Astrocyte (in vitro differentiated cells and primary cell): ENCODE data around the gene CHP1. TPM values are rescaled to one million over a fixed set of nuclear protein-coding genes. Genes with fewer than 3 reads are reported as not detected.

Experiments used
- DNase-seq: peaks from one replicate; pipeline ENCODE4 v3.0.0-alpha.2; 2010; ENCODE audit warnings: low read depth
- FAIRE-seq: peaks from 2 replicates; lab custom pipeline; 2011; peaks lifted over from hg19 to GRCh38; lab: Jason Lieb, UNC
- H2AFZ ChIP-seq: 2 replicates; pipeline ENCODE4 v1.6.0; 2012; ENCODE audit warnings: low read depth, low read length, inconsistent platforms
- H3K27ac ChIP-seq: 2 replicates; pipeline ENCODE4 v1.5.1; 2011; ENCODE audit warnings: low read depth, low read length, inconsistent platforms
- H3K27me3 ChIP-seq: 2 replicates; pipeline ENCODE4 v1.6.0; 2011; ENCODE audit warnings: low read length, inconsistent platforms; ENCODE audit not compliant: insufficient read depth
- H3K36me3 ChIP-seq: 2 replicates; pipeline ENCODE4 v1.5.1; 2011; ENCODE audit warnings: low read length, inconsistent platforms; ENCODE audit not compliant: insufficient read depth
- H3K4me1 ChIP-seq: 2 replicates; pipeline ENCODE4 v1.5.1; 2011; ENCODE audit warnings: low read length, inconsistent platforms; ENCODE audit not compliant: insufficient read depth
- H3K4me2 ChIP-seq: 2 replicates; pipeline ENCODE4 v1.6.0; 2012; ENCODE audit warnings: low read length, inconsistent platforms
- H3K4me3 ChIP-seq: 2 replicates; pipeline ENCODE4 v1.5.1; 2011; ENCODE audit warnings: low read depth, mild to moderate bottlenecking, low read length, inconsistent platforms; ENCODE audit not compliant: insufficient read depth
- H3K79me2 ChIP-seq: 2 replicates; pipeline ENCODE4 v1.6.0; 2012; ENCODE audit warnings: mild to moderate bottlenecking, low read length, inconsistent platforms; ENCODE audit not compliant: insufficient read depth
- H3K9ac ChIP-seq: 2 replicates; pipeline ENCODE4 v1.6.0; 2012; ENCODE audit warnings: mild to moderate bottlenecking, low read length, inconsistent platforms
- H3K9me3 ChIP-seq: 2 replicates; pipeline ENCODE4 v1.5.1; 2012; ENCODE audit warnings: low read depth, mild to moderate bottlenecking, low read length, inconsistent platforms; ENCODE audit not compliant: insufficient read depth
- H4K20me1 ChIP-seq: 2 replicates; pipeline ENCODE4 v1.6.0; 2012; ENCODE audit warnings: low read length, inconsistent platforms; ENCODE audit not compliant: insufficient read depth
- H3K27ac Mint-ChIP-seq: one replicate; pipeline ENCODE4 v1.8.0; 2021; ENCODE audit warnings: mild to moderate bottlenecking, mixed read lengths; ENCODE audit not compliant: unreplicated experiment
- H3K27me3 Mint-ChIP-seq: one replicate; pipeline ENCODE4 v1.8.0; 2021; ENCODE audit warnings: low read depth, mixed read lengths; ENCODE audit not compliant: unreplicated experiment
- H3K36me3 Mint-ChIP-seq: one replicate; pipeline ENCODE4 v1.8.0; 2021; ENCODE audit warnings: low read depth, mixed read lengths; ENCODE audit not compliant: unreplicated experiment
- H3K4me1 Mint-ChIP-seq: one replicate; pipeline ENCODE4 v1.8.0; 2021; ENCODE audit warnings: low read depth, mixed read lengths; ENCODE audit not compliant: unreplicated experiment
- H3K4me3 Mint-ChIP-seq: one replicate; pipeline ENCODE4 v1.8.0; 2021; ENCODE audit warnings: mild to moderate bottlenecking, moderate library complexity, mixed read lengths; ENCODE audit not compliant: unreplicated experiment
- H3K9me3 Mint-ChIP-seq: one replicate; pipeline ENCODE4 v1.8.0; 2021; ENCODE audit warnings: mild to moderate bottlenecking, mixed read lengths; ENCODE audit not compliant: unreplicated experiment
- CTCF ChIP-seq: IDR thresholded peaks from 2 replicates; pipeline ENCODE4 v1.5.1; 2011; ENCODE audit warnings: low read depth, mild to moderate bottlenecking, inconsistent platforms, low read length, moderate library complexity; ENCODE audit not compliant: insufficient read depth
- EZH2 ChIP-seq: IDR thresholded peaks from 2 replicates; pipeline ENCODE4 v1.6.1; 2012; ENCODE audit warnings: mild to moderate bottlenecking, low read length, inconsistent platforms; ENCODE audit not compliant: insufficient read depth
- total RNA-seq: library from RNA; stranded (reverse); gene quantifications from 2 replicates; pipeline ENCODE4 v1.2.1, GENCODE V29; 2021

CHP1 gene
- total RNA-seq, 1 donor from 2014 or later, result 101 TPM

DNA sequence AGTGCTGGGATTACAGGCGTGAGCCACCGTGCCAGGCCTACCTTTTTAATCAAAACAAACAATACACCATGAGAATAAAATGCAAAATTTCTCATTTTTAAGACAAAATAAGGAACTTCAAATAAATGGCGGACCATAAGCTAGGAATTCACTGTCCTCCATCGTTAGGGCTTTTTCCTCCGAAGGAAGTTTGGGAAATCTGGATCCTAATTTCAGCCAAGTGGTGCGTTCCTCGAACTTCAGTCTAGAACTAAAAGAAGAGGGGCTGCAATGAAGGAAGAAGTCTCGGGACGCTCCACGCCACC lies 771 bp upstream of the CHP1 start:
- H3K27me3 ChIP-seq, result peaks cover 3% of the 10 kb centered on the region
- peaks cover 27% of the 10 kb centered on the region for H4K20me1 ChIP-seq
- H3K27ac ChIP-seq, result no peak overlapping the region
- no peaks in the 10 kb centered on the region for H3K36me3 ChIP-seq
- Mint-ChIP-seq H3K9me3 (no peaks in the 10 kb centered on the region), H3K27ac (peak overlapping the region; percentile 58), H3K27me3 (peaks cover 2% of the 10 kb centered on the region), H3K4me3 (peak overlapping the region; percentile 93), H3K36me3 (no peaks in the 10 kb centered on the region), H3K4me1 (peaks cover 19% of the 10 kb centered on the region)
- no peak for FAIRE-seq
- peak overlapping the region; percentile 91 for H3K4me2 ChIP-seq
- peaks cover 13% of the 10 kb centered on the region for H3K4me1 ChIP-seq
- no peak overlapping the region for H3K9ac ChIP-seq
- peak overlapping the region; percentile 95 for H2AFZ ChIP-seq
- TF ChIP-seq EZH2 (no peak), CTCF (no peak)
- DNase-seq, result peak; percentile 2
- H3K4me3 ChIP-seq, result no peak overlapping the region
- H3K9me3 ChIP-seq, result no peaks in the 10 kb centered on the region
- peaks cover 37% of the 10 kb centered on the region for H3K79me2 ChIP-seq

DNA sequence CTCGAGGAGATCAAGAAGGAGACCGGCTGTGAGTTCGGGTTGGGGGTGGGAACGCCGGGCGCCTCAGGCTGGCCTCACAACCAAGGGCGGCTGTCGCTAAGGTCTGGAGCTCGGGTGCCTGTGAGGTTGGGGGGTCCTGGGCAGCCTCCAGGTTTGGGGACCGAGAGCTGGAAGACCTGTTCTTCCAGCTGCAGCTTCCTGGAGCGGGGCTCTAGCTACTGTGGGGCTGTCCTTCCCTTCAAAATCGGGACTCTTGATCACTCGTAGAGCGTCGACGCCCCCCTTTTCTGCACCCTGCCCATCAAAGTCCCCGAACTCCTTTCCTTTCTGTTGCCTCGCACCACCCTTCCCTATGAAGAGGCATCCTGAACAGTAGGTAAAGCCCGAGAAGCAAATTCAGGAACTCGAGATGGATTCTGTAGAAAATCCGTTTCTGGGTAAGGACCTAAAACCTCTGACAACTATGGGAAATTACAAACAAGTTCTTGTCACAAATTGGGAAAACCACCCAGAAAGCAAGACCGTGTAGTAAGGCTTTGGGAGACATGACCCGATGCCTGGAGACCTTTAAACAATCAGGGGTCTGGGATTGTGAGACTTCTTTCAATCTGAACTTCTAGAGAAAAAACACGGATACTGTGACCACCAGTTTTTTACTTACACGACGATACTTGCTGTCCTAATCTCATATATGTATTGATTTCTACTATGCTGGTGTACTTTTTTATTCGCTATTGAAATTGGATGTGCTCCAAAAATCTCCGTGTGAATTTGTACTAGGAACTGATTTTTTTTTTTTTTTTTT lies 556 bp downstream of the CHP1 start:
- Mint-ChIP-seq H3K36me3 (no peaks in the 10 kb centered on the region), H3K27ac (peak overlapping the region; percentile 95), H3K4me1 (peaks cover 19% of the 10 kb centered on the region)

More for the DNA sequence above, 556 bp downstream of the CHP1 start:
- TF ChIP-seq CTCF, result no peak
- no peak for TF ChIP-seq EZH2
- DNase-seq (no peak), FAIRE-seq (no peak)
- Histone ChIP-seq H3K4me1 (peaks cover 13% of the 10 kb centered on the region), H2AFZ (peak overlapping the region; percentile 88), H3K79me2 (peaks cover 44% of the 10 kb centered on the region), H4K20me1 (peaks cover 36% of the 10 kb centered on the region), H3K27me3 (no peaks in the 10 kb centered on the region), H3K4me3 (peak overlapping the region; percentile 87), H3K9me3 (no peaks in the 10 kb centered on the region), H3K27ac (peak overlapping the region; percentile 92), H3K36me3 (no peaks in the 10 kb centered on the region), H3K9ac (peak overlapping the region; percentile 91), H3K4me2 (peak overlapping the region; percentile 91)
- H3K9me3 Mint-ChIP-seq, result no peaks in the 10 kb centered on the region
- peak overlapping the region; percentile 93 for H3K4me3 Mint-ChIP-seq
- H3K27me3 Mint-ChIP-seq, result no peaks in the 10 kb centered on the region
